UCSD-AML1 (cell line): Measurements from ENCODE around the gene CFP.
A peak's percentile ranks its signal among the peaks of the same experiment; 100 is the strongest.
"Not testable (repeated sequence)": the region's sequence is repeated elsewhere in the genome, so short reads cannot be mapped to it uniquely, and the experiment has no call there.

Source experiments
- DNase-seq: peaks from one replicate; lab custom pipeline; 2025; ENCODE audit not compliant: unreplicated experiment; lab: John Stamatoyannopoulos, UW

The CFP gene

GRCh38 chrX:47607091-47607490, 22.6 kb downstream of the CFP start:
- no peak for DNase-seq

- no peak for DNase-seq
These were observed 24.7 kb downstream of the CFP start for GRCh38 chrX:47605024-47605423.

- DNase-seq, result not testable (repeated sequence)
These were observed 26.6 kb downstream of the CFP start for GRCh38 chrX:47603125-47603524.

GRCh38 chrX:47597222-47597621, 32.5 kb downstream of the CFP start:
- DNase-seq, result no peak

- DNase-seq, result no peak
These were observed 33.5 kb downstream of the CFP start for GRCh38 chrX:47596256-47596655.

GRCh38 chrX:47595716-47596251, 33.9 kb downstream of the CFP start:
- DNase-seq, result no peak

GRCh38 chrX:47593522-47593921, 36.2 kb downstream of the CFP start:
- DNase-seq, result no peak

GRCh38 chrX:47590984-47591383, 38.7 kb downstream of the CFP start:
- no peak for DNase-seq

- no peak for DNase-seq
These were observed 41.6 kb downstream of the CFP start for GRCh38 chrX:47587906-47588735.

- DNase-seq, result no peak
These were observed 42.4 kb downstream of the CFP start for GRCh38 chrX:47587091-47587891.

GRCh38 chrX:47586043-47586787, 43.5 kb downstream of the CFP start:
- DNase-seq, result no peak

GRCh38 chrX:47585273-47585672, 44.5 kb downstream of the CFP start:
- DNase-seq, result no peak

- DNase-seq, result no peak
These were observed 45.0 kb downstream of the CFP start for GRCh38 chrX:47584714-47585113.

- no peak for DNase-seq
These were observed 46.4 kb downstream of the CFP start for GRCh38 chrX:47583240-47583861.

- DNase-seq, result peak; percentile 93
These were observed 47.7 kb downstream of the CFP start, which contains the start of gene TIMP1 for GRCh38 chrX:47581731-47582647. TSS of gene TIMP1 (plus strand) at chrX:47582436. CDS start at chrX:47583416, 980 bp downstream.

GRCh38 chrX:47579537-47579936, 50.2 kb downstream of the CFP start:
- no peak for DNase-seq

- no peak for DNase-seq
These were observed 51.0 kb downstream of the CFP start for GRCh38 chrX:47578692-47579091.

GRCh38 chrX:47577901-47578300, 51.8 kb downstream of the CFP start:
- DNase-seq, result no peak

- no peak for DNase-seq
These were observed 52.3 kb downstream of the CFP start for GRCh38 chrX:47577424-47577823.
